ENCODE measurements around the gene NEURL1.

DNA sequence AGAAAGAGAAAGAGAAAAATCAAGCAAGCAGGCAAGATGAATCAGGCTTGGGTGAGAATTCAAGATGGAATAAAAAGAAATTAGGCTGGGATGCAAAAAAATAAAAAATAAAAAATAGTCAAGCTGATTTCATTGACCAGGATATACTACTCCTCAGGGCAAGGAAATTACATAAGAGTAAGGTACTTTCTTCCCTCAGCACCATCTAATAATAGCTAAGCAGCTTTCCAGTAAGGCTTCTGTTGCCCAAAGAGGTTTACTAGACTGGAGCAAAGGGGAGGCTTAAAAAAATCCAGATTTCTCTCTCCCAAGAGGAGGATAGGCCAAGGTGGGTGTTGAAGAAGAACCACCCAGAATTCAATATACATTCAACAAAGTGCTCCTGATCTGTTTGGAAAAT, 93.6 kb downstream of the NEURL1 start:
- TF ChIP-seq, protein P1, sequence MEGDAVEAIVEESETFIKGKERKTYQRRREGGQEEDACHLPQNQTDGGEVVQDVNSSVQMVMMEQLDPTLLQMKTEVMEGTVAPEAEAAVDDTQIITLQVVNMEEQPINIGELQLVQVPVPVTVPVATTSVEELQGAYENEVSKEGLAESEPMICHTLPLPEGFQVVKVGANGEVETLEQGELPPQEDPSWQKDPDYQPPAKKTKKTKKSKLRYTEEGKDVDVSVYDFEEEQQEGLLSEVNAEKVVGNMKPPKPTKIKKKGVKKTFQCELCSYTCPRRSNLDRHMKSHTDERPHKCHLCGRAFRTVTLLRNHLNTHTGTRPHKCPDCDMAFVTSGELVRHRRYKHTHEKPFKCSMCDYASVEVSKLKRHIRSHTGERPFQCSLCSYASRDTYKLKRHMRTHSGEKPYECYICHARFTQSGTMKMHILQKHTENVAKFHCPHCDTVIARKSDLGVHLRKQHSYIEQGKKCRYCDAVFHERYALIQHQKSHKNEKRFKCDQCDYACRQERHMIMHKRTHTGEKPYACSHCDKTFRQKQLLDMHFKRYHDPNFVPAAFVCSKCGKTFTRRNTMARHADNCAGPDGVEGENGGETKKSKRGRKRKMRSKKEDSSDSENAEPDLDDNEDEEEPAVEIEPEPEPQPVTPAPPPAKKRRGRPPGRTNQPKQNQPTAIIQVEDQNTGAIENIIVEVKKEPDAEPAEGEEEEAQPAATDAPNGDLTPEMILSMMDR (IDR thresholded peaks at IDR 0.05; ENCODE audit: insufficient read depth, low read length, poor library complexity, severe bottlenecking), result no peak
- no peak for TF ChIP-seq EZH2phosphoT487 (conservative IDR thresholded peaks at IDR 0.05; ENCODE audit: low read length)
